Fibroblast of mammary gland (primary cell): ENCODE measurements around the gene LZIC.

Experiments used
- DNase-seq: peaks from one replicate; pipeline ENCODE4 v3.0.0-alpha.2; 2010; ENCODE audit warnings: low read depth
- H3K4me3 ChIP-seq: 2 replicates; pipeline ENCODE4 v1.5.1; 2011; ENCODE audit warnings: low read depth, mild to moderate bottlenecking, low read length, moderate library complexity; ENCODE audit not compliant: control insufficient read depth
- CTCF ChIP-seq: conservative IDR thresholded peaks from 2 replicates; pipeline ENCODE4 v1.5.1; 2011; ENCODE audit warnings: low read depth, low read length, inconsistent platforms; ENCODE audit not compliant: control insufficient read depth, insufficient read depth

LZIC gene

GRCh38 chr1:9900142-9901043, 42.8 kb downstream of the LZIC start:
- H3K4me3 ChIP-seq, result no peak overlapping the region
- TF ChIP-seq CTCF, result no peak
- DNase-seq, result no peak

- no peak overlapping the region for H3K4me3 ChIP-seq
- no peak for TF ChIP-seq CTCF
- DNase-seq, result no peak
Observed at GRCh38 chr1:9894115-9894514, 49.1 kb downstream of the LZIC start.

GRCh38 chr1:9892563-9893528, 50.3 kb downstream of the LZIC start:
- no peak for TF ChIP-seq CTCF
- peak; percentile 90 for DNase-seq
- no peak overlapping the region for H3K4me3 ChIP-seq

GRCh38 chr1:9891207-9891606, 52.0 kb downstream of the LZIC start:
- peak; percentile 33 for DNase-seq
- no peak overlapping the region for H3K4me3 ChIP-seq
- no peak for TF ChIP-seq CTCF

GRCh38 chr1:9890224-9890731, 52.9 kb downstream of the LZIC start:
- no peak overlapping the region for H3K4me3 ChIP-seq
- peak; percentile 93 for DNase-seq
- no peak for TF ChIP-seq CTCF

- no peak overlapping the region for H3K4me3 ChIP-seq
Observed at GRCh38 chr1:9889411-9889810, 53.8 kb downstream of the LZIC start.

More at GRCh38 chr1:9889411-9889810, 53.8 kb downstream of the LZIC start:
- no peak for TF ChIP-seq CTCF
- no peak for DNase-seq
